ENCODE results near the gene ARF1. TPM values are rescaled to one million over a fixed set of nuclear protein-coding genes. Genes with fewer than 3 reads are reported as not detected.
A peak's percentile ranks its signal among the peaks of the same experiment; 100 is the strongest.

The ARF1 gene
- total and polyA plus RNA-seq, 2 of the 13 experiments (the other 11 are each of a cell fraction or from before 2014, with no cell fraction given), result 186 to 327 TPM

DNA sequence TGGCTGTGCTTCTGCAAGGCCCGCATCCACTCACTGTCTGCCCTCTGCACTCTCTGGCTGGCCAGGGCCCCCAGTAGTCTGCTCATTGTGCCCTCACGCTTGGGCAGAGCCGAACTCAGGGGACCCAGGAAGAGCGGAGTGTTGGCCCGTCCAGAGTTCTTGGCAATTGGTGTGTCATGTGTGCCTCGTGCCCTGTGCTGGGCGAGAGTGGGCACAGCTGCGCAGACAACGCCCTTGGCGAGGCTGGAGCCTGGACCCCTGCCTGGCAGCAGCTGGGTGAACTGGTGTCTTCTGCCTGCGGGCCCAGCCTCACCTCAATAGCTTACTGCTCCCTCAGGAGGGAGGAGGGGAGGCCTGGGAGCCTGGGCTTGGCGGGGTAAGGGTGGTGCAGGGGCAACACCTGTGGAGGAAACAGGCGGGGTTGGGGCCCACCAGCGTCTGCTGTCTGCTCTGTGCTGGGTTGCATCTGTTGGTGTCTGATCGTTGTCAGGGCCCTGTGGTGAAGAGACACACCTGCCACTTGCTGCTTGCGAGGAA, 59.7 kb downstream of the ARF1 start:
- DNase-seq (ENCODE audit: low spot score) (no peak), FAIRE-seq (no peak), ATAC-seq (no peak)
- Histone ChIP-seq H3K27ac (ENCODE audit: extremely low read length, insufficient read depth, low read length) (no peak overlapping the region), H3K9ac (ENCODE audit: insufficient read depth, low read depth, low read length) (peak overlapping the region; percentile 97), H3K4me1 (ENCODE audit: insufficient read depth, low read length) (peaks cover 42% of the 10 kb centered on the region), H4K20me1 (ENCODE audit: insufficient read depth, low read length) (peaks cover 23% of the 10 kb centered on the region; the same call in 1 of the 2 replicates), H3K36me3 (replicated peaks in 1 of 2; ENCODE audit: control insufficient read depth in 1 of 2, insufficient read depth in 2 of 2, low read length in 2 of 2) (peaks cover 4 to 11% of the 10 kb centered on the region in 2 experiments; a peak in 4 of 5 replicates), H3K4me2 (ENCODE audit: low read depth, low read length) (peak overlapping the region; percentile 95), H3K9me3 (ENCODE audit: low read length) (no peaks in the 10 kb centered on the region), H3K79me2 (ENCODE audit: insufficient read depth, low read length) (peaks cover 59% of the 10 kb centered on the region), H3K4me3 (replicated peaks in 1 of 3; ENCODE audit: insufficient read depth in 1 of 3, low read depth in 2 of 3, low read length in 3 of 3) (peak overlapping the region; percentile 94 to 98 (median 96); a peak in 5 of 6 replicates), H2AFZ (ENCODE audit: low read length) (no peak overlapping the region), H3K27me3 (ENCODE audit: control insufficient read depth in 1 of 2, insufficient read depth in 2 of 2, low read length in 2 of 2) (no peaks in the 10 kb centered on the region; a peak in 1 of 5 replicates)
- ChIA-PET POLR2A (interaction anchor here (1.4 kb wide), 1 partner anchor 23 kb away, joined by 4 read pairs; the partner anchor contains the start of gene IBA57), CTCF (ENCODE audit: low intra/inter-chr PET ratio, low total read pairs) (no interaction called here)
- TF ChIP-seq AGO2 (optimal IDR thresholded peaks at IDR 0.05; ENCODE audit: low read depth, low read length) (peak; percentile 40), RBFOX2 (IDR thresholded peaks at IDR 0.05; ENCODE audit: low read depth, low read length) (0 out of 2 replicates have a peak, but pooled peaks have one; percentile 31), ZNF567 (CRISPR knock-in tag; IDR thresholded peaks at IDR 0.05; ENCODE audit: borderline replicate concordance) (0 out of 2 replicates have a peak, but pooled peaks have one; percentile 38), ZFY (CRISPR knock-in tag; IDR thresholded peaks at IDR 0.05) (no peak), ZNF10 (CRISPR knock-in tag; IDR thresholded peaks at IDR 0.05; ENCODE audit: borderline replicate concordance, low read depth) (no peak), ZBTB4 (CRISPR knock-in tag; IDR thresholded peaks at IDR 0.05; ENCODE audit: borderline replicate concordance) (peak; percentile 53; the same call in 1 of the 2 replicates), POLR2G (IDR thresholded peaks at IDR 0.05; ENCODE audit: low read depth, low read length) (no peak), HNRNPL (IDR thresholded peaks at IDR 0.05; ENCODE audit: low read depth, low read length) (0 out of 2 replicates have a peak, but pooled peaks have one; percentile 26)
- WGBS (ENCODE audit: low lambda C conversion rate), result 81% methylated on average over 9 of the region's 16 CpGs
- intact Hi-C loops (cut with micrococcal nuclease; ENCODE audit: unreplicated experiment) (no loop called here), in situ Hi-C loops (cut with HindIII; ENCODE audit: extremely low pct_ligation_motif_present, low pct_unique_long_range_greater_than_20kb) (no loop called here)
- BruUV-seq (replicated peaks), result no TSS peak
